ENCODE measurements around the gene BMPR1A.
"Not testable (repeated sequence)": the region's sequence is repeated elsewhere in the genome, so short reads cannot be mapped to it uniquely, and the experiment has no call there.

The BMPR1A gene

DNA sequence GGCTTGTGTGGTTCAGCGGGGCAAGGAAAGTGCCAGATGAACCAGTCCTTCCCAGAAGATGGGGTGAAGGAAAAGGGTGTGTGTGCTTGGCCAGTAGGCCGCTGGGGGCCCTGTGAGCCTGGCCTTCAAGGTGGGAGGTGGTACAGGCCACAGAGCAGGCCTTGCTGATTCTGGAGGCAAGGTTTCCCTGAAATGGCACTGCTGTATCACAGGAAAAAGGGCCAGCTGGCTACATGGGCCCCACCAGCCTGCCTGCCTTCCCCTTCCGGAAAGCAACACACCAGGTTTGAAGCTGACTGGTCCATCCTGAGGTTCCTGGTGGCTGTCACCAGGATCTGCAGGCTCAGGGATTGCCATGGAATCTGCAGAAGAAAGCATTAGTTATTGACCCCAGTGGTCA lies 188.5 kb downstream of the BMPR1A start:
- no peak for TF ChIP-seq CTCF (IDR thresholded peaks at IDR 0.05; ENCODE audit: insufficient read depth, low read length, poor library complexity, severe bottlenecking)
- no peaks in the 10 kb centered on the region for H3K27me3 ChIP-seq (replicated peaks; ENCODE audit: control insufficient read depth, insufficient read depth, low read length)
- H3K36me3 ChIP-seq (ENCODE audit: control insufficient read depth, insufficient read depth, low read length): no peaks in the 10 kb centered on the region
- DNase-seq (ENCODE audit: extremely low read depth, insufficient read length): no peak
- no peak overlapping the region for H3K4me3 ChIP-seq (replicated peaks; ENCODE audit: low read depth, low read length)

GRCh38 chr10:86945361-86946212 lies 189.2 kb downstream of the BMPR1A start:
- Histone ChIP-seq H3K4me3 (replicated peaks; ENCODE audit: low read depth, low read length) (no peak overlapping the region), H3K27me3 (replicated peaks; ENCODE audit: control insufficient read depth, insufficient read depth, low read length) (no peaks in the 10 kb centered on the region), H3K36me3 (ENCODE audit: control insufficient read depth, insufficient read depth, low read length) (no peaks in the 10 kb centered on the region)
- TF ChIP-seq CTCF (IDR thresholded peaks at IDR 0.05; ENCODE audit: insufficient read depth, low read length, poor library complexity, severe bottlenecking): peak; percentile 6
- DNase-seq (ENCODE audit: extremely low read depth, insufficient read length): no peak

DNA sequence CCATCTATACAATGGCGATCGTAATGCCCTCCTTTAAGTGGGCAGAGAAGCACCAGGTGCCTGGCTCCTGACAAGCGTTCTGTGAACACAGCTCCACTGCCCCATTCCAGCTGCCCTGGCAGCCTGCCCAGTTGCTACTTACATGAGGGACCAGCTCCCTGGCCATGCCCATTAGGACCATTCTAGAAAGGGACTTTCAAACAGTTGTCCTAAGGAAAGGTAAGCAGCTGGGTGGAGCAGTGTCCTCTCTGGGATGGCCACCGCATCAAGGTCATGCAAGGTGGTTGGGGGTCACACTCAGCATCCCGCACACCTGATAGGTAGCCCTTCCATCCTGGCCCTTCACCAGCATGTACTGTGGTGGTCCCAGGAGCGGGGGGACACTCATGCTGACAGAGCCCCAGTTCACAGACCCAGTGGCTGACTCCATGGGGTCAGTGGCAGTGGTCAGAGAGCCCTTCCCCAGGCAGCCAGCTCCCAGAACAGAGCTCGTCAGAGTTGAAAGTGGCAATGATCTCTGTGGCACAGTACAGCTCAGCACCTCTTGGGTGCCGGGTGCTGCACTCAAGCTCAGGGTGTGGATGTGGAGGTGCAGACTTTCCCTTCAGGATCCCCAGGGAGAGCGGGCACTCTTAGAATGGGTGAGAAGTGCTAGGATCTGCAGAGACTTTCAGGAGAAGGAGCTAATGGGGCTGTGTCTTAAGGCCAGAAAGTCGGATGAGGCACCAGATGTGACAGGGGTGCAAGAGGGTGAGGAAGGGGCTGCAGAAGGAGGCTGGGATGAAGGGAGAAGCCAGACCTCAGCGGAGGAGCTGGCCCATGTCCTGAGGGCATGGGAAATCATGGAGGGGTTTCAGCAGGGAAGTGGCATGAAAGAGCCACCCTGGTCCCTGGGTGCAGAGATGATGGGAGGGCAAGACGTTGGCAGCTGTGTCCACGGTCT lies 190.1 kb downstream of the BMPR1A start:
- no peaks in the 10 kb centered on the region for H3K36me3 ChIP-seq (ENCODE audit: control insufficient read depth, insufficient read depth, low read length)
- no peak overlapping the region for H3K4me3 ChIP-seq (replicated peaks; ENCODE audit: low read depth, low read length)
- H3K27me3 ChIP-seq (replicated peaks; ENCODE audit: control insufficient read depth, insufficient read depth, low read length): no peaks in the 10 kb centered on the region
- no peak for DNase-seq (ENCODE audit: extremely low read depth, insufficient read length)
- TF ChIP-seq CTCF (IDR thresholded peaks at IDR 0.05; ENCODE audit: insufficient read depth, low read length, poor library complexity, severe bottlenecking): no peak

GRCh38 chr10:86947806-86948205 lies 191.4 kb downstream of the BMPR1A start:
- not testable (repeated sequence) for H3K27me3 ChIP-seq (replicated peaks; ENCODE audit: control insufficient read depth, insufficient read depth, low read length); H3K4me3 ChIP-seq (replicated peaks; ENCODE audit: low read depth, low read length); H3K36me3 ChIP-seq (ENCODE audit: control insufficient read depth, insufficient read depth, low read length); DNase-seq (ENCODE audit: extremely low read depth, insufficient read length)

DNA sequence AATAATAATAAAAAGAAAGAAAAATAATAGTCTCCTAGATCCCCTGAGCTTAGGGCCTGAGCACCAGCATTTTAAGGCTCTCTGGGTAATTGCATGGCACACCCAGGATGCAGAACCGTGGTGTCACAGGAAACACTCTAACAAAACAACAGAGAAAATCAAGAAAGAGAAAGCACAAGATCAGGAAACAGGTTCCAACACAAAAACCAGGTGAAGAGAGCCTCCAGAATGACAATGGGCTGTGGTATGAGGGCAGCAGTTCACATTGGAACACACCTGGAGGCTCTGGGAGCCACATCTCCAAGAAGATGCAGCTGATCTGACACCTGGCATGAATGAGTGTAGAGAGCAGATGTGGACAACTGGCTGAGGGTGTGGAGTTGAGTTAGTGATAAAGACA lies 193.9 kb downstream of the BMPR1A start:
- no peak for DNase-seq (ENCODE audit: extremely low read depth, insufficient read length)
- Histone ChIP-seq H3K4me3 (replicated peaks; ENCODE audit: low read depth, low read length) (no peak overlapping the region), H3K27me3 (replicated peaks; ENCODE audit: control insufficient read depth, insufficient read depth, low read length) (no peaks in the 10 kb centered on the region), H3K36me3 (ENCODE audit: control insufficient read depth, insufficient read depth, low read length) (no peaks in the 10 kb centered on the region)
- no peak for TF ChIP-seq CTCF (IDR thresholded peaks at IDR 0.05; ENCODE audit: insufficient read depth, low read length, poor library complexity, severe bottlenecking)

All from GM06990 (cell line).